ENCODE data around the gene GABBR2. TPM values are rescaled to one million over a fixed set of nuclear protein-coding genes. Genes with fewer than 3 reads are reported as not detected.
"Not testable (repeated sequence)": the region's sequence is repeated elsewhere in the genome, so short reads cannot be mapped to it uniquely, and the experiment has no call there.

Gene GABBR2
- total RNA-seq, 1 donor from 2014 or later = 6.4 TPM

GRCh38 chr9:98688710-98689495 is 19.8 kb downstream of the GABBR2 start:
- Mint-ChIP-seq H3K4me1 (ENCODE audit: unreplicated experiment) (peaks cover 13% of the 10 kb centered on the region), H3K27ac (no peak overlapping the region), H3K9me3 (no peaks in the 10 kb centered on the region), H3K4me3 (no peak overlapping the region), H3K27me3 (no peaks in the 10 kb centered on the region), H3K36me3 (no peaks in the 10 kb centered on the region)
- DNase-seq (ENCODE audit: extremely low spot score, unreplicated experiment) = no peak
- TF ChIP-seq CTCF (conservative IDR thresholded peaks at IDR 0.05) = no peak

- Mint-ChIP-seq H3K4me3 (peak overlapping the region; percentile 22), H3K4me1 (ENCODE audit: unreplicated experiment) (peaks cover 8% of the 10 kb centered on the region), H3K36me3 (no peaks in the 10 kb centered on the region), H3K9me3 (no peaks in the 10 kb centered on the region), H3K27me3 (no peaks in the 10 kb centered on the region), H3K27ac (no peak overlapping the region)
- DNase-seq (ENCODE audit: extremely low spot score, unreplicated experiment) = no peak
- no peak for TF ChIP-seq CTCF (conservative IDR thresholded peaks at IDR 0.05)
Observed at GRCh38 chr9:98687911-98688310, 20.8 kb downstream of the GABBR2 start.

GRCh38 chr9:98686961-98687855 is 21.5 kb downstream of the GABBR2 start:
- H3K9me3 Mint-ChIP-seq = no peaks in the 10 kb centered on the region
- H3K27ac Mint-ChIP-seq = peak overlapping the region; percentile 44
- H3K4me1 Mint-ChIP-seq (ENCODE audit: unreplicated experiment) = peaks cover 8% of the 10 kb centered on the region
- TF ChIP-seq CTCF (conservative IDR thresholded peaks at IDR 0.05) = no peak
- H3K27me3 Mint-ChIP-seq = no peaks in the 10 kb centered on the region
- H3K4me3 Mint-ChIP-seq = peak overlapping the region; percentile 23
- DNase-seq (ENCODE audit: extremely low spot score, unreplicated experiment) = no peak
- no peaks in the 10 kb centered on the region for H3K36me3 Mint-ChIP-seq

- H3K4me1 Mint-ChIP-seq (ENCODE audit: unreplicated experiment); H3K27me3 Mint-ChIP-seq; H3K36me3 Mint-ChIP-seq; DNase-seq (ENCODE audit: extremely low spot score, unreplicated experiment); H3K27ac Mint-ChIP-seq; H3K4me3 Mint-ChIP-seq; H3K9me3 Mint-ChIP-seq: not testable (repeated sequence)
Observed at GRCh38 chr9:98684816-98685215, 23.9 kb downstream of the GABBR2 start.

- H3K27ac Mint-ChIP-seq = no peak overlapping the region
- no peak for DNase-seq (ENCODE audit: extremely low spot score, unreplicated experiment)
Observed at GRCh38 chr9:98678244-98678842, 30.4 kb downstream of the GABBR2 start.

More at GRCh38 chr9:98678244-98678842, 30.4 kb downstream of the GABBR2 start:
- peaks cover 19% of the 10 kb centered on the region for H3K27me3 Mint-ChIP-seq
- no peak overlapping the region for H3K4me3 Mint-ChIP-seq
- peaks cover 16% of the 10 kb centered on the region for H3K9me3 Mint-ChIP-seq
- H3K36me3 Mint-ChIP-seq = no peaks in the 10 kb centered on the region
- no peaks in the 10 kb centered on the region for H3K4me1 Mint-ChIP-seq (ENCODE audit: unreplicated experiment)
- peak; percentile 71 for TF ChIP-seq CTCF (conservative IDR thresholded peaks at IDR 0.05)

Measured in type B pancreatic cell (in vitro differentiated cells).